A549 (cell line): ENCODE data around the gene KRTAP5-2. TPM values are rescaled to one million over a fixed set of nuclear protein-coding genes. Genes with fewer than 3 reads are reported as not detected.

ENCODE experiments used
- ATAC-seq, 2 experiments: fragments of 200-7000 bp in 1 of 2; fragments of >200 bp in 1 of 2; cut with Nextera tagmentation in 1 of 2; cut with Tn5 transposase in 1 of 2; 3 replicates each; pipeline versions ENCODE4 v1.8.0 to v1.9.1; 2018 to 2020; ENCODE audit warnings: mild to moderate bottlenecking in 1 of 2, moderate library complexity in 1 of 2
- CTCF ChIA-PET: fragments of 300-600 bp; sonication (Branson Sonifier 250); formaldehyde crosslinking; extraction: SDS; loops from one replicate; lab custom pipeline; 2021; ENCODE audit warnings: antibody characterized with exemption, inconsistent platforms; lab: Yijun Ruan, JAX
- POLR2A ChIA-PET: fragments of 350-600 bp; formaldehyde crosslinking; extraction: SDS; loops from one replicate; lab custom pipeline; 2021; ENCODE audit warnings: antibody characterized with exemption, inconsistent platforms; lab: Yijun Ruan, JAX
- DNase-seq, 2 experiments: peaks; one replicate each; pipeline versions ENCODE4 v3.0.0 to v3.0.0-alpha.2; 2011 to 2016; ENCODE audit warnings: low read depth in 1 of 2, low spot score in 1 of 2
- FAIRE-seq: peaks from 2 replicates; lab custom pipeline; 2011; peaks lifted over from hg19 to GRCh38; lab: Jason Lieb, UNC
- H3K27ac ChIP-seq, 2 experiments: fragments of >200 bp; sonication (Bioruptor Twin); formaldehyde crosslinking; 3 replicates each; pipeline ENCODE4 v1.5.1; 2016 to 2017
- H3K4me1 ChIP-seq: fragments of >200 bp; sonication (Bioruptor Twin); formaldehyde crosslinking; 3 replicates; pipeline ENCODE4 v1.6.1; 2016
- H3K4me2 ChIP-seq: fragments of >200 bp; sonication (Bioruptor Twin); formaldehyde crosslinking; 3 replicates; pipeline ENCODE4 v1.6.1; 2016
- H3K4me3 ChIP-seq: fragments of >200 bp; sonication (Bioruptor Twin); formaldehyde crosslinking; 3 replicates; pipeline ENCODE4 v1.5.1; 2016
- H3K9me3 ChIP-seq: fragments of >200 bp; sonication (Bioruptor Twin); formaldehyde crosslinking; 3 replicates; pipeline ENCODE4 v1.6.1; 2016
- CEBPB ChIP-seq, 2 experiments: fragments of >200 bp in 1 of 2; sonication (Bioruptor Twin) in 1 of 2; formaldehyde crosslinking in 1 of 2; IDR thresholded peaks; 2 replicates each; pipeline ENCODE4 v1.6.1; 2012 to 2016
- CHD4 ChIP-seq: fragments of 200-600 bp; sonication (generic); IDR thresholded peaks from 2 replicates; pipeline ENCODE4 v1.6.1; 2016; ENCODE audit warnings: antibody characterized with exemption, mild to moderate bottlenecking, borderline replicate concordance
- E2F6 ChIP-seq: IDR thresholded peaks from 2 replicates; pipeline ENCODE4 v1.6.1; 2012; ENCODE audit warnings: low read depth, borderline replicate concordance
- EHMT2 ChIP-seq: fragments of 200-600 bp; sonication (generic); IDR thresholded peaks from 2 replicates; pipeline ENCODE4 v1.6.1; 2016; ENCODE audit warnings: antibody characterized with exemption, low read depth, mild to moderate bottlenecking, moderate library complexity
- ELK1 ChIP-seq: fragments of 150-350 bp; IDR thresholded peaks from 2 replicates; pipeline ENCODE4 v1.6.1; 2014; ENCODE audit warnings: low read depth, mild to moderate bottlenecking, low read length
- EP300 ChIP-seq, 2 experiments: fragments of >200 bp; sonication (Bioruptor Twin); formaldehyde crosslinking; IDR thresholded peaks; 2 replicates in 1 of 2; 3 replicates in 1 of 2; pipeline ENCODE4 v1.6.1; 2016 to 2017
- FOSB ChIP-seq: fragments of 250-450 bp; sonication (Bioruptor Pico); IDR thresholded peaks from 2 replicates; pipeline ENCODE4 v1.5.0; 2020; ENCODE audit warnings: mild to moderate bottlenecking, moderate library complexity
- FOSL2 ChIP-seq, 2 experiments: fragments of 450-650 bp in 1 of 2; fragments of >200 bp in 1 of 2; sonication (Bioruptor Twin) in 1 of 2; formaldehyde crosslinking; IDR thresholded peaks; 2 replicates each; pipeline versions ENCODE4 v1.5.0 to v1.6.1; 2016 to 2020; ENCODE audit warnings: mild to moderate bottlenecking in 1 of 2, moderate library complexity in 1 of 2
- FOXS1 ChIP-seq: fragments of 250-450 bp; sonication (Bioruptor Pico); IDR thresholded peaks from 2 replicates; pipeline ENCODE4 v1.5.0; 2020; ENCODE audit warnings: mild to moderate bottlenecking, moderate library complexity
- HES2 ChIP-seq: fragments of >200 bp; sonication (Bioruptor Twin); formaldehyde crosslinking; IDR thresholded peaks from 2 replicates; pipeline ENCODE4 v1.6.1; 2016
- HEYL ChIP-seq: fragments of 250-450 bp; sonication (Bioruptor Pico); IDR thresholded peaks from 2 replicates; pipeline ENCODE4 v1.8.0; 2021; ENCODE audit warnings: mild to moderate bottlenecking, moderate library complexity
- HOXA7 ChIP-seq: fragments of 250-450 bp; sonication (Bioruptor Pico); IDR thresholded peaks from 2 replicates; pipeline ENCODE4 v1.5.0; 2020; ENCODE audit warnings: mild to moderate bottlenecking, moderate library complexity
- HOXB13 ChIP-seq: fragments of 250-450 bp; sonication (Bioruptor Pico); IDR thresholded peaks from 2 replicates; pipeline ENCODE4 v1.5.0; 2020; ENCODE audit warnings: low read depth, mild to moderate bottlenecking, moderate library complexity
- JUN ChIP-seq, 2 experiments: fragments of >200 bp; sonication (Bioruptor Twin); formaldehyde crosslinking; IDR thresholded peaks; 2 replicates in 1 of 2; 3 replicates in 1 of 2; pipeline ENCODE4 v1.6.1; 2016 to 2017
- JUNB ChIP-seq: fragments of >200 bp; sonication (Bioruptor Twin); formaldehyde crosslinking; IDR thresholded peaks from 2 replicates; pipeline ENCODE4 v1.6.1; 2016
- KDM1A ChIP-seq: fragments of 200-600 bp; sonication (generic); IDR thresholded peaks from 2 replicates; pipeline ENCODE4 v1.6.1; 2016; ENCODE audit warnings: low read depth, mild to moderate bottlenecking
- KDM5A ChIP-seq: fragments of 200-600 bp; sonication (generic); IDR thresholded peaks from 2 replicates; pipeline ENCODE4 v1.6.1; 2016; ENCODE audit warnings: antibody characterized with exemption, mild to moderate bottlenecking
- MAFK ChIP-seq: fragments of 450-650 bp; IDR thresholded peaks from 2 replicates; pipeline ENCODE4 v1.6.1; 2014; ENCODE audit not compliant: partially characterized antibody
- MAX ChIP-seq: IDR thresholded peaks from 2 replicates; pipeline ENCODE4 v1.6.1; 2012
- MAZ ChIP-seq: fragments of 150-350 bp; IDR thresholded peaks from 2 replicates; pipeline ENCODE4 v1.6.1; 2014; ENCODE audit warnings: antibody characterized with exemption, low read depth, low read length, borderline replicate concordance
- NFE2L2 ChIP-seq: fragments of 150-350 bp; conservative IDR thresholded peaks from 2 replicates; pipeline ENCODE4 v1.6.1; 2014; ENCODE audit warnings: low read length
- NPAS2 ChIP-seq: fragments of 250-450 bp; sonication (Bioruptor Pico); IDR thresholded peaks from 2 replicates; pipeline ENCODE4 v1.8.0; 2022; ENCODE audit warnings: mild to moderate bottlenecking, moderate library complexity, borderline replicate concordance
- NR3C1 ChIP-seq: fragments of >200 bp; sonication (Bioruptor Twin); formaldehyde crosslinking; IDR thresholded peaks from 3 replicates; pipeline ENCODE4 v1.6.1; 2017
- PBX3 ChIP-seq: IDR thresholded peaks from 2 replicates; pipeline ENCODE4 v1.6.1; 2012
- PHF8 ChIP-seq: fragments of 200-600 bp; sonication (generic); IDR thresholded peaks from 2 replicates; pipeline ENCODE4 v1.6.1; 2016; ENCODE audit warnings: low read depth, mild to moderate bottlenecking, antibody characterized with exemption, moderate library complexity, borderline replicate concordance
- RFX5 ChIP-seq: fragments of 450-650 bp; IDR thresholded peaks from 2 replicates; pipeline ENCODE4 v1.7.1; 2014; ENCODE audit warnings: antibody characterized with exemption, mild to moderate bottlenecking, moderate library complexity
- RNF2 ChIP-seq: fragments of 200-600 bp; sonication (generic); IDR thresholded peaks from 2 replicates; pipeline ENCODE4 v1.6.1; 2016; ENCODE audit warnings: low read depth, mild to moderate bottlenecking, antibody characterized with exemption, moderate library complexity, borderline replicate concordance
- SMC3 ChIP-seq: fragments of >200 bp; sonication (Bioruptor Twin); formaldehyde crosslinking; IDR thresholded peaks from 3 replicates; pipeline ENCODE4 v1.6.1; 2018; ENCODE audit warnings: inconsistent platforms
- SREBF2 ChIP-seq: fragments of 450-650 bp; IDR thresholded peaks from 2 replicates; pipeline ENCODE4 v1.6.1; 2014; ENCODE audit warnings: mild to moderate bottlenecking, moderate library complexity
- TP53 ChIP-seq: fragments of 250-450 bp; sonication (Bioruptor Pico); IDR thresholded peaks from 2 replicates; pipeline ENCODE4 v1.5.0; 2021; ENCODE audit warnings: mild to moderate bottlenecking, moderate library complexity
- ZC3H11A ChIP-seq: fragments of 450-650 bp; IDR thresholded peaks from 2 replicates; pipeline ENCODE4 v1.6.1; 2014; ENCODE audit warnings: antibody characterized with exemption, mild to moderate bottlenecking
- ZFP36 ChIP-seq: fragments of 450-650 bp; IDR thresholded peaks from 2 replicates; pipeline ENCODE4 v1.6.1; 2014; ENCODE audit warnings: borderline replicate concordance; ENCODE audit not compliant: partially characterized antibody
- ZNF302 ChIP-seq: fragments of 250-450 bp; sonication (Bioruptor Pico); IDR thresholded peaks from 2 replicates; pipeline ENCODE4 v1.9.0; 2021; ENCODE audit warnings: inconsistent platforms, mild to moderate bottlenecking, moderate library complexity
- WGBS: methylation state at CpG from one replicate; pipeline ENCODE4 v1.1.6; 2017; ENCODE audit errors: missing lambda C conversion rate; 5-methylcytosine and 5-hydroxymethylcytosine counted together
- polyA plus RNA-seq, 4 experiments: library from polyadenylated mRNA; depleted of rRNA in 3 of 4; stranded (reverse); fragments of >200 nt; fragmentation: RNase III in 1 of 4; extraction: RNeasy Plus Mini Kit Qiagen cat#74134 plus additional on column Dnase treatment in 1 of 4; gene quantifications; 2 replicates in 3 of 4; 3 replicates in 1 of 4; pipeline ENCODE4 v1.2.3, GENCODE V29; 2011 to 2017

The KRTAP5-2 gene
- polyA plus RNA-seq, 2 of the 4 experiments (the other 2 are of a cell fraction), result not detected

GRCh38 chr11:1633864-1634263, 35.8 kb upstream of the KRTAP5-2 start:
- CTCF ChIA-PET, result interaction anchor here (1.0 to 5.9 kb wide), 11 partner anchors 9 to 523 kb away, joined by 3 to 36 read pairs (median 5); no protein-coding TSS in a partner anchor
- no peak overlapping the region for H3K27ac ChIP-seq
- H3K4me3 ChIP-seq, result no peak overlapping the region
- H3K4me2 ChIP-seq, result no peak overlapping the region
- FAIRE-seq (no peak), DNase-seq (no peak), ATAC-seq (no peak)
- H3K9me3 ChIP-seq, result no peaks in the 10 kb centered on the region
- H3K4me1 ChIP-seq, result no peaks in the 10 kb centered on the region
- POLR2A ChIA-PET, result no interaction called here
- 29% methylated on average over 10 of the region's 10 CpGs for WGBS
- TF ChIP-seq JUN (IDR thresholded peaks at IDR 0.05) (no peak), RNF2 (no peak), HOXA7 (CRISPR knock-in tag) (no peak), EHMT2 (no peak), FOSL2 (IDR thresholded peaks at IDR 0.05) (no peak), FOSL2 (CRISPR knock-in tag; IDR thresholded peaks at IDR 0.05) (no peak), TP53 (CRISPR knock-in tag) (no peak), RFX5 (no peak), EP300 (IDR thresholded peaks at IDR 0.05) (no peak), CHD4 (no peak), MAX (no peak), MAZ (no peak), ELK1 (no peak), FOXS1 (CRISPR knock-in tag) (no peak), CEBPB (IDR thresholded peaks at IDR 0.05) (no peak), NR3C1 (no peak), HES2 (no peak), KDM5A (no peak)

GRCh38 chr11:1632053-1632714, 34.1 kb upstream of the KRTAP5-2 start:
- Histone ChIP-seq H3K27ac (no peak overlapping the region), H3K4me3 (no peak overlapping the region), H3K9me3 (no peaks in the 10 kb centered on the region), H3K4me2 (no peak overlapping the region), H3K4me1 (no peaks in the 10 kb centered on the region)
- TF ChIP-seq MAFK (no peak), HEYL (CRISPR knock-in tag) (no peak), TP53 (CRISPR knock-in tag) (no peak), ZC3H11A (no peak), NFE2L2 (no peak)
- ChIA-PET CTCF (interaction anchor here (0.6 to 6.9 kb wide), 13 partner anchors 8 to 524 kb away, joined by 3 to 47 read pairs (median 6); partner anchors contain the start of gene KRTAP5-2), POLR2A (no interaction called here)
- WGBS, result 40% methylated on average over 7 of the region's 11 CpGs
- no peak for DNase-seq
- no peak for FAIRE-seq
- ATAC-seq, result no peak

- no peak overlapping the region for H3K4me2 ChIP-seq
- DNase-seq (no peak), FAIRE-seq (no peak), ATAC-seq (no peak)
- H3K9me3 ChIP-seq, result no peaks in the 10 kb centered on the region
- POLR2A ChIA-PET, result no interaction called here
- H3K4me1 ChIP-seq, result no peaks in the 10 kb centered on the region
- no peak overlapping the region for H3K27ac ChIP-seq
- no peak overlapping the region for H3K4me3 ChIP-seq
- 47% methylated on average over 13 of the region's 13 CpGs for WGBS
- CTCF ChIA-PET, result interaction anchor here (1.1 to 6.9 kb wide), 10 partner anchors 9 to 251 kb away, joined by 3 to 47 read pairs (median 7); partner anchors contain the start of genes DUSP8 and KRTAP5-2
- no peak for TF ChIP-seq HOXB13 (CRISPR knock-in tag)
- no peak for TF ChIP-seq KDM1A
- no peak for TF ChIP-seq E2F6
- TF ChIP-seq ZFP36, result no peak
- TF ChIP-seq PHF8, result no peak
- TF ChIP-seq EHMT2, result no peak
- no peak for TF ChIP-seq JUNB
- TF ChIP-seq NPAS2 (CRISPR knock-in tag), result no peak
- TF ChIP-seq PBX3, result no peak
- no peak for TF ChIP-seq MAFK
- TF ChIP-seq ZNF302 (CRISPR knock-in tag), result no peak
- no peak for TF ChIP-seq SREBF2
- TF ChIP-seq SMC3, result no peak
- no peak for TF ChIP-seq FOSB (CRISPR knock-in tag)
- no peak for TF ChIP-seq CEBPB (IDR thresholded peaks at IDR 0.05)
- no peak for TF ChIP-seq TP53 (CRISPR knock-in tag)
Measured at GRCh38 chr11:1631066-1631568, 33.0 kb upstream of the KRTAP5-2 start.
